ENCODE measurements around the gene TSEN54.

The TSEN54 gene

DNA sequence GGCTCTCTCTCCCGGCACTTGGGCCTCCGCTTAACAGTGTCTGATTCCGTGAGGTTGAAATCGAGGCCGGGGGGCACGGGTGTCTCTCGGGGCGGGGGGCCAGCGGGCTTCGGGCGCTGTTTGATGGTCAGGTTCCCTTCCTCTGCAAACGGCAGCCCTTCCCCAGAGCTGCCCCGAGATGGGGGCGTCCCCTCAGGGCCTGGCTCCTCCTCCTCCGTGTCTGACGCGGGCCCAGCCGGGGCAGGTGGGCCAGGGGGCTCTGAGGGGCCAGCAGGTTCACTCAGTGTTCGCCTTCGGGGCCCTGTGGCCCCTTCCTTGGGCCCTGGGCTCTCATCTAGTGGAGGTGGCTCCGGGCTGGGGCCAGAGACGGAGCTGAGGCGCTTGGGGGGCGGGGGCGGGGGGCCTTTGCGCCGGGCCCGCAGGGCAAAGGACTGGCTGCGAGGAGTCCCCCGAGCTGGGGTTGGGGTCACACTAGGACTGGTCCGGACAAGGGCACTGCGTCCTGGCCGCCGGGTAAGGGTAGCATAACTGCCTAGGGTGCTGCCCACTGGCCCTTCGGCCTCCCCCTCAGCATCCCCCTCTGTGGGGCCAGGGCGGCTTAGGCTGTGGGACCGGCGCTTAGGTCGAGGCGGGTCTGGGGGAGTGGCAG, 14.1 kb upstream of the TSEN54 start:
- Histone ChIP-seq H3F3A (ENCODE audit: insufficient read depth, low read length) (no peaks in the 10 kb centered on the region), H3K4me3 (ENCODE audit: low read length) (no peak overlapping the region), H3K27me3 (replicated peaks; ENCODE audit: insufficient read depth, low read length) (no peaks in the 10 kb centered on the region), H4K20me1 (ENCODE audit: insufficient read depth, low read length) (no peaks in the 10 kb centered on the region), H3K4me2 (ENCODE audit: low read depth, low read length) (no peak overlapping the region), H3K27ac (ENCODE audit: low read length) (no peak overlapping the region), H3K9me2 (replicated peaks; ENCODE audit: insufficient read depth, low read length) (no peaks in the 10 kb centered on the region), H3K9ac (ENCODE audit: low read length) (no peak overlapping the region), H3K79me2 (ENCODE audit: low read length) (no peaks in the 10 kb centered on the region), H3K4me1 (ENCODE audit: low read length) (no peaks in the 10 kb centered on the region), H2AFZ (ENCODE audit: low read length) (no peak overlapping the region), H3K9me3 (replicated peaks; ENCODE audit: insufficient read depth, low read length) (no peaks in the 10 kb centered on the region), H3K36me3 (replicated peaks; ENCODE audit: insufficient read depth, low read length) (no peaks in the 10 kb centered on the region)
- DNase-seq: no peak
- TF ChIP-seq EZH2 (optimal IDR thresholded peaks at IDR 0.05; ENCODE audit: low read depth, low read length): no peak
- TF ChIP-seq EZH2phosphoT487 (IDR thresholded peaks at IDR 0.05; ENCODE audit: low read length): no peak
- TF ChIP-seq, protein P1, sequence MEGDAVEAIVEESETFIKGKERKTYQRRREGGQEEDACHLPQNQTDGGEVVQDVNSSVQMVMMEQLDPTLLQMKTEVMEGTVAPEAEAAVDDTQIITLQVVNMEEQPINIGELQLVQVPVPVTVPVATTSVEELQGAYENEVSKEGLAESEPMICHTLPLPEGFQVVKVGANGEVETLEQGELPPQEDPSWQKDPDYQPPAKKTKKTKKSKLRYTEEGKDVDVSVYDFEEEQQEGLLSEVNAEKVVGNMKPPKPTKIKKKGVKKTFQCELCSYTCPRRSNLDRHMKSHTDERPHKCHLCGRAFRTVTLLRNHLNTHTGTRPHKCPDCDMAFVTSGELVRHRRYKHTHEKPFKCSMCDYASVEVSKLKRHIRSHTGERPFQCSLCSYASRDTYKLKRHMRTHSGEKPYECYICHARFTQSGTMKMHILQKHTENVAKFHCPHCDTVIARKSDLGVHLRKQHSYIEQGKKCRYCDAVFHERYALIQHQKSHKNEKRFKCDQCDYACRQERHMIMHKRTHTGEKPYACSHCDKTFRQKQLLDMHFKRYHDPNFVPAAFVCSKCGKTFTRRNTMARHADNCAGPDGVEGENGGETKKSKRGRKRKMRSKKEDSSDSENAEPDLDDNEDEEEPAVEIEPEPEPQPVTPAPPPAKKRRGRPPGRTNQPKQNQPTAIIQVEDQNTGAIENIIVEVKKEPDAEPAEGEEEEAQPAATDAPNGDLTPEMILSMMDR (IDR thresholded peaks at IDR 0.05; ENCODE audit: low read length): no peak

DNA sequence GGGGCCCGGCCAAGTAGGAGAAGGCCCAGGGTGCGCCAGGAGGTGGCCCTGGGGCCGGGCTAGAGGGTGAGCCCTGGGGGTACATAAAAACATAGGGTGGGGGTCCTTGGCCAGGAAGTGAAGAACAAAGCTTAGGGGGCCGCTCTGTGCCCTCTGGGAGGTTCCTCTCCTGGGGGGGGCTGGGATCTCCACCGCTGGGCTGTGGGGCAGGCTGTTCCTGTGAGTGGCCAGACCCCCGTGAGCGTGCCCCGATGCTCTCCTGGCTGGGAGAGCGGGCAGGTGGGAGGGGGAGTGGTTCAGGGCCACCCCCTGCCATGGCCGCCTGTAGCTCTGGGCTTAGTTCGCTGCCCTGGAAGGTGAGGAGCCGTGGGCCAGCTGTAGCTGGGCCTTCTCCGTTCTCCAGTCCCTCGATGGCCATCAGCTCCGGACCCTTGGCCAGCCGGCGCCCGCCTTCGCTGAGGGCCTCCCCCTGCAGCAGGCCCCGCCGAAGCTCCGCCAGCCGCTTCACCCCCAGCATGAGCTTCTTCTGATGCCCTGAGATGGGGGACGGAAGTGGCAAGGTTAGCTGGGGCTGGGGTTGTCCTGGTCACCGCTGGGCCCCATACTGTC, 13.5 kb upstream of the TSEN54 start:
- H3K36me3 ChIP-seq (replicated peaks; ENCODE audit: insufficient read depth, low read length): no peaks in the 10 kb centered on the region
- no peaks in the 10 kb centered on the region for H3K9me3 ChIP-seq (replicated peaks; ENCODE audit: insufficient read depth, low read length)
- DNase-seq: no peak
- H3K9me2 ChIP-seq (replicated peaks; ENCODE audit: insufficient read depth, low read length): no peaks in the 10 kb centered on the region
- H3K27ac ChIP-seq (ENCODE audit: low read length): no peak overlapping the region
- H4K20me1 ChIP-seq (ENCODE audit: insufficient read depth, low read length): no peaks in the 10 kb centered on the region
- no peak overlapping the region for H3K9ac ChIP-seq (ENCODE audit: low read length)
- no peaks in the 10 kb centered on the region for H3F3A ChIP-seq (ENCODE audit: insufficient read depth, low read length)
- no peak overlapping the region for H3K4me2 ChIP-seq (ENCODE audit: low read depth, low read length)
- no peaks in the 10 kb centered on the region for H3K27me3 ChIP-seq (replicated peaks; ENCODE audit: insufficient read depth, low read length)
- H3K4me3 ChIP-seq (ENCODE audit: low read length): no peak overlapping the region
- TF ChIP-seq, protein P1 (IDR thresholded peaks at IDR 0.05; ENCODE audit: low read length): no peak
- TF ChIP-seq EZH2phosphoT487 (IDR thresholded peaks at IDR 0.05; ENCODE audit: low read length) (no peak), EZH2 (optimal IDR thresholded peaks at IDR 0.05; ENCODE audit: low read depth, low read length) (no peak)
- no peaks in the 10 kb centered on the region for H3K79me2 ChIP-seq (ENCODE audit: low read length)
- no peaks in the 10 kb centered on the region for H3K4me1 ChIP-seq (ENCODE audit: low read length)
- H2AFZ ChIP-seq (ENCODE audit: low read length): no peak overlapping the region

DNA sequence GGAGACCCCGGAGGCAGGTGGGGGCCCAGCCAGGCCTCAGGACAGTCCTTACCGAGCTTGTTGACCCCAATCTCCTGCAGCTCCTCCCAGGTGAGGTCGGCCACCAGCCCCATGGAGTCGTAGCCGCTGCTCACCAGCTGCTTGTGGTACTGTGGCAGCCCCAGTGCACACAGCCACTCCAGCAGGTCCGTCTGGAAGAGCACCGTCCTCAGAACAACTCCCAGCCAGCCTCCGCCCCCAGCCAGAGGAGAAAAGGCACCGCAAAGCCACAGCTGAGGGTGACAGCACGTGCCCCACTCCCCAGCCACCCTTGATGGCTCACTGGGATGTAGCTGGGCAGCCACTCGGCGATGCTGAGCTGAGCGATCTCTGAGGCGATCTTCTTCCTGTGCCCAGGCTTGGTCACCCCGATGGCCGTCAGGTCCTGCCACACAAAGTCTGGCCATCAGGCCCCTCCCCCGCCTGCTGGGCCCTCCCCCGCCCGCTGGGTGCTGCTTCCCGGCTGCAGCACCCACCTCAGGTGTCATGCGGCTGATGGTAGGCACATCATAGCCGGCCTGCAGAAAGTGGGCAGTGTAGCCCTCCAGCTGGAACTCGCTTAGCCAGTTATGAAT, 12.9 kb upstream of the TSEN54 start:
- no peaks in the 10 kb centered on the region for H4K20me1 ChIP-seq (ENCODE audit: insufficient read depth, low read length)
- no peaks in the 10 kb centered on the region for H3K36me3 ChIP-seq (replicated peaks; ENCODE audit: insufficient read depth, low read length)
- no peak overlapping the region for H3K9ac ChIP-seq (ENCODE audit: low read length)

More for the DNA sequence above, 12.9 kb upstream of the TSEN54 start:
- H3K9me3 ChIP-seq (replicated peaks; ENCODE audit: insufficient read depth, low read length): no peaks in the 10 kb centered on the region
- DNase-seq: no peak
- H2AFZ ChIP-seq (ENCODE audit: low read length): no peak overlapping the region
- no peaks in the 10 kb centered on the region for H3K4me1 ChIP-seq (ENCODE audit: low read length)
- no peak overlapping the region for H3K4me3 ChIP-seq (ENCODE audit: low read length)
- H3F3A ChIP-seq (ENCODE audit: insufficient read depth, low read length): no peaks in the 10 kb centered on the region
- H3K9me2 ChIP-seq (replicated peaks; ENCODE audit: insufficient read depth, low read length): no peaks in the 10 kb centered on the region
- H3K79me2 ChIP-seq (ENCODE audit: low read length): no peaks in the 10 kb centered on the region
- no peak overlapping the region for H3K4me2 ChIP-seq (ENCODE audit: low read depth, low read length)
- no peak overlapping the region for H3K27ac ChIP-seq (ENCODE audit: low read length)
- TF ChIP-seq, protein P1 (IDR thresholded peaks at IDR 0.05; ENCODE audit: low read length): no peak
- H3K27me3 ChIP-seq (replicated peaks; ENCODE audit: insufficient read depth, low read length): no peaks in the 10 kb centered on the region

Measured in MM.1S (cell line).